T47D (cell line): ENCODE results near the gene USP43.

ENCODE experiments used
- DNase-seq, 2 experiments: peaks; one replicate each; pipeline versions ENCODE4 v3.0.0 to v3.0.0-alpha.2; 2011 to 2012; ENCODE audit warnings: low read depth in 1 of 2, low spot score in 1 of 2
- JUND ChIP-seq: IDR thresholded peaks from 2 replicates; pipeline ENCODE4 v1.6.1; 2012; ENCODE audit warnings: low read depth
- in situ Hi-C: cut with HindIII; loops from 2 replicates; pipeline ENCODE4 v1.10.0; 2016; ENCODE audit warnings: low sequenced_read_pairs, low pct_unique_long_range_greater_than_20kb

USP43 gene

DNA sequence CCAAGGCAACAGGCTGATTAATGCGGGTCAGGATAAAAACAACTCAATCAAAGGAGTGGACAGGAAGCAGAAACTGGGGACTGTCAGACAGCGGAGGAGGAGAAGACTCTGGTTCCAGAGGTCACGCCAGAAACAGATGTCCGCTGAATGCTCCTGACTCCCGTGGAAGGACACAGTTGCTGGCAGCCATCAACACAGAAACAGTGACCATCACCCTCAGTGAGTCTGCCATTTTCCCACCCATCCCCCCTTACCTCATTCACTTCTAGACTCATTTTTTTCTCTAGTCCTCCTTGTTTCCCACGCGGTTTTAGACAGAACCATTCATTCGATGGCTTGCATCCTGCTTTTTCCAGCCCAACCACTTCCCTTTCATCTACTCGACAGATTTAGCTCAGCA is 105.2 kb downstream of the USP43 start:
- in situ Hi-C loops: no loop called here
- no peak for TF ChIP-seq JUND
- no peak for DNase-seq

DNA sequence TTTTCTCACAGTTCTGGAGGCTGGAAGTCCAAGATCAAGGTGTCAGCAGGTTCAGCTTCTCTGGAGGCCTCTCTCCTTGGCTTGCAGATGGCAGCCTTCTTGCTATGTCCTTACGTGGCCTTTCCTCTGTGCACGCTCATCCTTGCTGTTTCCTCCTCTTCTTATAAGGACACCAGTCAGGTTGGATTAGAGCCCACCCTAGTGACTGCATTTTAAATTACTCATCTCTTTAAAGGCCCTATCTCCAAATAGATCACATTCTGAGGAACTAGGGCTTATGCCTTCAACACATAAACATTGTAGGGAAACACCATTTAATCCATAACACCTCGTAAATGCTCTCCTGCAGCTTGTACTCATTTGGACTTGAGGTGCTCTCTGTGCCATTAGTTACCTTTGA is 109.8 kb downstream of the USP43 start:
- no peak for TF ChIP-seq JUND
- in situ Hi-C loops: no loop called here
- DNase-seq: no peak

DNA sequence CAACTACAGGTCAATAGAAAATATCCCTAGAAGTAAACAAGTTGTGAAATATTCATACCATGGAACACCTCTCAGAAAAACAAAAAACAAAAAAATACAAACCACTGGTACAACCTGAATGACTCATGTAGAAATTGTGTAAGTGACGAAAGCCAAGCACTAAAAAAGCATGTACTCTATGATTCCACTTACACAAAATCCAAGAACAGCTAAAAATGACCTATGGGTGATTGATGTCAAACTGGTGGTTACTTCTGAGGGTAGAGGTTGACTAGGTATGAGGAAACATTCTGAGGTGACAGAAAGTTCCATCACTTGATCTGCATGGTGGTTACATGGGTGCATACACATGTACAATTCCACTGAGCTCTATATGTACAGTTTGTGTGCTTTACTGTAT is 114.9 kb downstream of the USP43 start:
- DNase-seq: no peak
- in situ Hi-C loops: no loop called here
- TF ChIP-seq JUND: no peak

DNA sequence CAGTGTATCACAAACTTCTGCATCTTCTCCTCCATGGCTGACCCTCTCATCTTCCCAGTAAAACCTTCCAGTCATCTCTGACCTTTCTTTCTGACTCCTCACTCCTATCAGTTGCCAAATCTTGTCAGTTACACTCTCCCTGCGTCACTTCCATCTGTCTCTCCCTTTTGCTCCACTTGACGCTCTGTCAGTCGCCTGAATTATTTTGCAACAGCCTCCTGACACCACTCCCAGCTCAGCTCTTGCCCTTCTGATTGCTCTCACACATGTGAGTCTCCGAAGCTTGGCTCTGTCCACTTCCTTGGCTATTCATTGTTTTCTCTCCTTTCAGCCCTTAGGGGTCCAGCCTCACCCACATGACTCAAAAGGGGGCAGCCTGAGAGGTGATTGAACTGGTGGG is 118.3 kb downstream of the USP43 start:
- in situ Hi-C loops: no loop called here
- TF ChIP-seq JUND: no peak
- no peak for DNase-seq

DNA sequence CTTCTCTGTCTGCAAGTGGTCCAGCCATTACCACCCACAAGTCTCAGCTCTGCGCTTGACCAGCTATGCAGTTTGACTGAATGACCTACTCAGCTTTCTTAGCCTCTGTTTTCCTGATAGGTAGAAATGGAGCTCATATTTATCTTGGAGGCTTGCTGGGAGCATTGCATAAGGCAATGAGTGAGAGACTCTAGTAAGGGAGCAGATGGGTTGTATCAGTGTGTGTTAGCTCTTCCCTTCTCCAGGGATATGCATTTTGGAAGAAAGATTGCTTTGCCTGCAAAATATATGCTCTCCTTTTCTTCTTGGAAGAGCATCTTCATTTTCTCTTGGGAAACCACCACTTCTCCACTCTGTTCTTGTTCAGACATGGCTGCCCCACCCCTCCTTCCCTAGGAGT is 120.0 kb downstream of the USP43 start:
- in situ Hi-C loops: no loop called here
- TF ChIP-seq JUND: no peak
- no peak for DNase-seq

DNA sequence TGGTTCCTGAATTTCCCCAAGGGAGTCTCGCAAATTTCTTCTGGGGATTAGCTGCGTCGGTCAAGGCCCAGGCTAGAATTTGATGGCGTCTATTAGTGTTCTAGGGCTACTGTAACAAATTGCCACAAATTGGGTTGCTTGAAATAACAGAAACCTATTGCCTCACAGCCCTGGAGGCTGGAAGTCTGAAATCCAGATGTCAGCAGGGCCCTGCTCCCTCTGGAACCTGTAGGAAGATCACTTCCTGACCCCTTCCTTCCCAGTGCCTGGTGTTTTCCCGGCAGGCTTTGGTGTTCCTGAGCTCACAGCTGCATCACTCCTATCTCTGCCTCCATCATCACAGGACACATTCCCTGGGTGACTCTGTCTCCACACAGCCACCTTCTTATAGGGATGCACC is 121.7 kb downstream of the USP43 start:
- no peak for TF ChIP-seq JUND
- DNase-seq: no peak
- in situ Hi-C loops: no loop called here

DNA sequence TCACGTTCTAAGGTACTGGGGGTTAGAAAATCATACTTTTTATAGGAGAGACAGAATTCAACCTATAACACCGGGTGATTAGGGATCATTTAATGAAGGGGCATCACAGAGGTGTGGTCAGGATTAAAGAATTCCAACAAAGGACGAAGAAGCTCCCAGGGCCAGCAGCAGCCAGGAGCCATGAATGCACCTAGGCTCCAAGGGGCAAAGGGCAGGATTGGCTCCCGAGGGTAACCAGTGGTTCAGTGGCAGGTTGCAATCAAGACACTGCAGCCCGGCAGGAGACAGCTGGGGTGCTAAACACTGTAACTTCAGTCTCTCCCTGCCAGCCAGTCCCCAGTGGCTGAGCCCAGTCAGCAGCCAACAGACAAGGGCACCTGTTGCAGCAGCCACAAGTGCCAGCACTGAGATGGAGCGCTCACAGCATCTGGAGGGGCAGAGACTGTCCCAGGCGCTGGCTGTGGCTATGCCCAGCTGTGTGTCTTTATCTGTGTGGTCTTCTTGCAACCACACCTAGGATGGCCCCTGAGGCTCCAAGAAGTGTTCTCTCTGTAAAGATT is 122.2 kb downstream of the USP43 start:
- in situ Hi-C loops: no loop called here
- DNase-seq: no peak
- TF ChIP-seq JUND: no peak

DNA sequence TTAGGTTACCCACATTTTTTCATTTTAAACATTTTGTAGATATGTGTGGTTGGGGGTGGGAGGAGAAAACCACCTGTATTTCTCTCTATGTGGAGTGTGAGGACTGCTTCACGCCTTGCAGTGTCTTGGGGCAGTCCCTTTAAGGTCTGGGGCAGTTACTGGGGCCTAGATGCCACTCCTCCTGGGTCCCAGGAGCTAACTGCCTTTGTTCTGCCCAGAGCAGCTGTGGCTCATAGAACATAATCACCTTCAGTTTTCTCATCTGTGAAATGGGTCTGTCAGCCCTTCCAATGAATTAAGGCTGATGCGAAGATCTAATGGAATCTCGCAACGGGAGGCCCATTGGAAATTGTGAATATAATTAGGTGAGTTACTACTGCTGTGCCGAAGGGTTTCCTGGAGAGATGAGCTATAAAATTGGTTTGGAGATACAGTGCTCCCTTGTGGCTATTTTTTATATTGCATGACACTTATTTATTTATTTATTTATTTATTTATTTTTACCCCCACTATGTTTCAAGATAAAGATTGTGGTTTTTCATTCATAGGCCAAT is 123.1 kb downstream of the USP43 start:
- TF ChIP-seq JUND: no peak
- in situ Hi-C loops: no loop called here
- DNase-seq: peak; percentile 20 to 52

DNA sequence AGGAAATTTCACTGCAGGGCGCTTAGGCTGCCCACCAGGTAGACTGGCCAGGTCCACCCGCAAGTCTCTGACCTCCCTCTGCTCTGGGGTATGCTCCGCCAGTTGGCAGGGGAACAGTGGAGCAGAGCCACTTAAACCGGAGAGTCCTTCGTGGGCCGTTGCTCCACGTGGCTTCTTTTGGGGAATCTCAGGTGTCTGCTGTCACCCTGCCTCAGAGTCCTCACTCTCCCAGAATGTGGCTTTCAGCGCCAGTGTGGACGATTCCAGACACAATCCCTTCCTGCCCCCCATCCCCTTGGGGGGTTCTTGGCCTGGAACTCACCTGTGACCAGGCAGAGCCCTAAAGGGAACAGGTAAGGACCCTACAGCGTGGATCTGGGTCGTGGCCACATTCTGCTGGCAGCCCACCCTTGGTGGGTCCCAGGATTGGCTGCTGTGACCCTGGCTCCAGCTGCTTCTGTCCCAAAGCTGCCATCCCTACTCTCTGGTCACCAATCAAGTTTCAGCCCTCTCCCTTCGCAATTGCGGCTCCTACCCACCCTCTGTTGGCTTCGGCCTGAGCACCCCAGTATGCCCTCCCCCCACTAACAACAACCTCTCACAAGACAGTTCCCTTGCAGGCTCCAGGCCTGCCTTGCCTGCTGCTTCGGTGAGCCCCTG is 123.8 kb downstream of the USP43 start:
- TF ChIP-seq JUND: no peak
- no peak for DNase-seq
- in situ Hi-C loops: no loop called here

DNA sequence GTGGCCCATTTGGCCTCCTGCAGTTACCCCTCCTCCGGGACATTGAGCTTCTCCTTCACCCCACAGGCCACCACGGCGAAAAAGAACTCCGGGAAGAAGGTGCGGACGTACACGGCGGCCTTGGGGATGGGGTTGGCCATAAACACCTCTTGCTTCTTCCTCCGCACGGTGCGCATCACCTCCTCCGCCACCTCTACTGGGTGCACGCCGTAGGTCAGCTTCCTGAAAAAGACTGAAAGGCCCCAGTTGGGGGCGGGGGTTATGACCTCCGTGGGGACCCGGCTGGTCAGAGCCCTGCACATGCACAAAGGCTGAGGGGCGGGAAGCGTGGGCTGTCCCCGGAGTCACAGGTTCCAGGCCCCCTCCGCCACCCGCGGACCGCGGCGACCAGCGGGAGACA is 126.1 kb downstream of the USP43 start:
- DNase-seq: no peak
- no peak for TF ChIP-seq JUND
- in situ Hi-C loops: no loop called here

DNA sequence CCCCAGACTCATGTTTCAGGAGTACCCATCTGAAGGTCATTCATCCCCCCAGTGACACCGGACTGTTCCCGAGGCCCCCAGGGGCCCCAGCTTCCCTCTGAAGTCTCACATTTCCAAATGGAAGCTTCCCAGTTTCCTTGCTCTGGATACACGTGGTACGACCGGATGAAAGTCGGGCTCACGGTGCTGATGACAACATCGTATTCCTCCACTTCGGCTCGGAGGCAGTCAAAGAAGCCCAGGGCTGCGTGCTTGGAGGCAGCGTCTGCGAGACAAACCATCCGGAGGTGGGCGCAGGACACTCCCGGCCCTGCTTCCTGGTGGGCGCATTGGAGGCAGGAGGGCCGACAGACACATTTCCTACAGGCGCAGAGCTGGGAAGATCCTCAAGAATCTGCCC is 127.3 kb downstream of the USP43 start:
- TF ChIP-seq JUND: no peak

DNA sequence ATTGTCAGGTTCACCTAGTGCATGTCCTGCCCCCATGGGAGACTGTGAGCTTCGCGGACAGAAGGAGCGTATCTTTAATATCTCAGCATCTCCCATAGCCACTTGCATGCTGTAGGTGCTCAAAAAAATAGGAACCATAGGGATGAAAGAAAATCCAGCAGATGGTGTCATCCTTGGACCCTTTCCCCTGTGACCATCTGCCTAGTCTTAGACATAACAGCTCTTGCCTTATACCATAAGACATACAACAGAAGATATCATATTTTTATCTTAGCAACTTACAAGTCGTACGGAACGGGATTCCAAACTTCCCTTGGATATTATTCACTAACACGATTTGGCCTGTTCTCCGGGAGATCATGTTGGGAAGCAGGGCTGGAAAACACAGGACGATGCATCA is 131.6 kb downstream of the USP43 start:
- no peak for TF ChIP-seq JUND
- no peak for DNase-seq
- in situ Hi-C loops: no loop called here

More for the DNA sequence above, 127.3 kb downstream of the USP43 start:
- no peak for DNase-seq
- in situ Hi-C loops: no loop called here
